Measurements from ENCODE around the gene ZNF492. TPM values are rescaled to one million over a fixed set of nuclear protein-coding genes. Genes with fewer than 3 reads are reported as not detected.

ZNF492 gene
- total RNA-seq, 2 experiments from 2014 or later = 1.7 to 2.0 TPM

Other genes starting within 250 kb of the ZNF492 start
- not detected for gene ZNF98, start 212.0 kb upstream of the ZNF492 start, total RNA-seq
- gene ZNF99, start 149.8 kb downstream of the ZNF492 start, total RNA-seq = not detected
- gene ZNF723, start 198.0 kb downstream of the ZNF492 start, total RNA-seq = not detected

All from activated CD8-positive, alpha-beta memory T cell treated with anti-CD3 and anti-CD28 coated beads for 36 hours (primary cell).